GM23338 (cell line): ENCODE measurements around the gene EARS2. TPM values are rescaled to one million over a fixed set of nuclear protein-coding genes. Genes with fewer than 3 reads are reported as not detected.

Experiments used
- ATAC-seq: fragments of 200-7000 bp; cut with Tn5 transposase; 3 replicates; pipeline ENCODE4 v1.9.1; 2020
- DNase-seq: peaks from one replicate; pipeline ENCODE4 v3.0.0-alpha.2; 2015; ENCODE audit warnings: low spot score
- H2AFZ ChIP-seq: fragments of 200-600 bp; sonication (generic); 2 replicates; pipeline ENCODE4 v1.8.0; 2016; ENCODE audit warnings: antibody characterized with exemption, mild to moderate bottlenecking, moderate library complexity
- H3F3A ChIP-seq: fragments of 200-600 bp; sonication (generic); replicated peaks from 2 replicates; pipeline ENCODE4 v1.8.0; 2017; ENCODE audit warnings: antibody characterized with exemption, mixed run types, low read depth
- H3K27ac ChIP-seq: fragments of 200-600 bp; sonication (generic); 2 replicates; pipeline ENCODE4 v1.6.1; 2016; ENCODE audit warnings: low read depth
- H3K27me3 ChIP-seq: fragments of 200-600 bp; sonication (generic); 2 replicates; pipeline ENCODE4 v1.8.0; 2016; ENCODE audit warnings: mild to moderate bottlenecking, mixed run types, moderate library complexity; ENCODE audit not compliant: insufficient read depth
- H3K36me3 ChIP-seq: fragments of 200-600 bp; sonication (generic); 2 replicates; pipeline ENCODE4 v1.8.0; 2016; ENCODE audit warnings: mild to moderate bottlenecking; ENCODE audit not compliant: insufficient read depth
- H3K4me1 ChIP-seq: fragments of 200-600 bp; sonication (generic); 2 replicates; pipeline ENCODE4 v1.8.0; 2016; ENCODE audit warnings: mild to moderate bottlenecking, moderate library complexity; ENCODE audit not compliant: insufficient read depth
- H3K4me2 ChIP-seq: fragments of 200-600 bp; sonication (generic); 2 replicates; pipeline ENCODE4 v1.7.1; 2017; ENCODE audit warnings: mixed run types
- H3K4me3 ChIP-seq: fragments of 200-600 bp; sonication (generic); 2 replicates; pipeline ENCODE4 v1.6.1; 2016; ENCODE audit warnings: mixed run types
- H3K79me2 ChIP-seq: fragments of 200-600 bp; sonication (generic); replicated peaks from 2 replicates; pipeline ENCODE4 v1.8.0; 2017; ENCODE audit warnings: mild to moderate bottlenecking; ENCODE audit not compliant: insufficient read depth
- H3K9me2 ChIP-seq: fragments of 200-600 bp; sonication (generic); 2 replicates; pipeline ENCODE4 v1.8.0; 2017; ENCODE audit not compliant: insufficient read depth
- H4K20me1 ChIP-seq: fragments of 200-600 bp; sonication (generic); replicated peaks from 2 replicates; pipeline ENCODE4 v1.8.0; 2017; ENCODE audit warnings: mild to moderate bottlenecking; ENCODE audit not compliant: insufficient read depth
- H3K27ac Mint-ChIP-seq: 2 replicates; pipeline ENCODE4 v1.8.0; 2020; ENCODE audit warnings: inconsistent platforms, mild to moderate bottlenecking, moderate library complexity, mixed read lengths
- H3K27me3 Mint-ChIP-seq: 3 replicates; pipeline ENCODE4 v1.8.0; 2022; ENCODE audit warnings: low read depth, mild to moderate bottlenecking, moderate library complexity, mixed read lengths, inconsistent platforms; ENCODE audit not compliant: insufficient read depth, poor library complexity
- H3K36me3 Mint-ChIP-seq: 3 replicates; pipeline ENCODE4 v1.8.0; 2021; ENCODE audit warnings: low read depth, mild to moderate bottlenecking, inconsistent platforms, moderate library complexity, mixed read lengths
- H3K4me1 Mint-ChIP-seq: 3 replicates; pipeline ENCODE4 v1.8.0; 2020; ENCODE audit warnings: mild to moderate bottlenecking, inconsistent platforms, mixed read lengths
- H3K4me3 Mint-ChIP-seq: 3 replicates; pipeline ENCODE4 v1.8.0; 2021; ENCODE audit warnings: moderate library complexity, mild to moderate bottlenecking, inconsistent platforms, mixed read lengths
- H3K9me3 Mint-ChIP-seq: 3 replicates; pipeline ENCODE4 v1.8.0; 2020; ENCODE audit warnings: moderate library complexity, mild to moderate bottlenecking, inconsistent platforms, mixed read lengths
- CREB1 ChIP-seq: fragments of 250-450 bp; sonication (Bioruptor Pico); IDR thresholded peaks from 2 replicates; pipeline ENCODE4 v1.5.0; 2020; ENCODE audit warnings: low read depth, mild to moderate bottlenecking, moderate library complexity
- CTCF ChIP-seq, 2 experiments: fragments of 200-600 bp in 1 of 2; sonication (generic) in 1 of 2; conservative IDR thresholded peaks; 2 replicates each; pipeline versions ENCODE4 v1.5.1 to v1.6.1; 2016 to 2017; ENCODE audit warnings: antibody characterized with exemption in 2 of 2, low read depth in 2 of 2, mild to moderate bottlenecking in 2 of 2, moderate library complexity in 1 of 2
- ETS1 ChIP-seq: IDR thresholded peaks from 2 replicates; pipeline ENCODE4 v1.6.1; 2016; ENCODE audit warnings: antibody characterized with exemption
- EZH2 ChIP-seq: fragments of 200-600 bp; sonication (generic); IDR thresholded peaks from one replicate; pipeline ENCODE4 v1.8.0; 2017; ENCODE audit warnings: antibody characterized with exemption, mild to moderate bottlenecking, low read depth; ENCODE audit not compliant: unreplicated experiment
- EZH2phosphoT487 ChIP-seq: fragments of 200-600 bp; sonication (generic); IDR thresholded peaks from one replicate; pipeline ENCODE4 v1.8.1; 2018; ENCODE audit warnings: antibody characterized with exemption; ENCODE audit not compliant: unreplicated experiment
- JUNB ChIP-seq: IDR thresholded peaks from one replicate; pipeline ENCODE4 v1.6.1; 2016; ENCODE audit warnings: antibody characterized with exemption; ENCODE audit not compliant: unreplicated experiment
- NANOG ChIP-seq: IDR thresholded peaks from 2 replicates; pipeline ENCODE4 v1.6.1; 2016; ENCODE audit warnings: antibody characterized with exemption, borderline replicate concordance
- POLR2AphosphoS5 ChIP-seq: IDR thresholded peaks from 2 replicates; pipeline ENCODE4 v1.6.1; 2016; ENCODE audit warnings: antibody characterized with exemption, low read depth
- REST ChIP-seq: IDR thresholded peaks from one replicate; pipeline ENCODE4 v1.6.1; 2018; ENCODE audit warnings: antibody characterized with exemption; ENCODE audit not compliant: unreplicated experiment
- STAT1 ChIP-seq: IDR thresholded peaks from one replicate; pipeline ENCODE4 v1.6.1; 2016; ENCODE audit warnings: antibody characterized with exemption; ENCODE audit not compliant: unreplicated experiment
- ZNF114 ChIP-seq: fragments of 250-450 bp; sonication (Bioruptor Pico); IDR thresholded peaks from 2 replicates; pipeline ENCODE4 v1.5.0; 2020; ENCODE audit warnings: mild to moderate bottlenecking, moderate library complexity
- ZNF331 ChIP-seq: fragments of 250-450 bp; sonication (Bioruptor Pico); IDR thresholded peaks from 2 replicates; pipeline ENCODE4 v1.5.0; 2020; ENCODE audit warnings: low read depth, mild to moderate bottlenecking, moderate library complexity
- ZNF462 ChIP-seq: fragments of 250-450 bp; sonication (Bioruptor Pico); IDR thresholded peaks from 2 replicates; pipeline ENCODE4 v1.5.0; 2020; ENCODE audit warnings: mild to moderate bottlenecking, moderate library complexity
- polyA plus RNA-seq: library from polyadenylated mRNA; unstranded; fragments of >200 nt; fragmentation: Nextera tagmentation; extraction: Ambion mirVana; gene quantifications from 2 replicates; pipeline ENCODE4 v1.2.1, GENCODE V29; 2016
- total RNA-seq: library from RNA; depleted of rRNA; stranded (reverse); fragments of >200 nt; shearing (Covaris generic); gene quantifications from 2 replicates; pipeline ENCODE4 v1.2.3, GENCODE V29; 2014

The EARS2 gene
- total and polyA plus RNA-seq, 2 experiments from 2014 or later = 22.6 to 89.1 TPM

DNA sequence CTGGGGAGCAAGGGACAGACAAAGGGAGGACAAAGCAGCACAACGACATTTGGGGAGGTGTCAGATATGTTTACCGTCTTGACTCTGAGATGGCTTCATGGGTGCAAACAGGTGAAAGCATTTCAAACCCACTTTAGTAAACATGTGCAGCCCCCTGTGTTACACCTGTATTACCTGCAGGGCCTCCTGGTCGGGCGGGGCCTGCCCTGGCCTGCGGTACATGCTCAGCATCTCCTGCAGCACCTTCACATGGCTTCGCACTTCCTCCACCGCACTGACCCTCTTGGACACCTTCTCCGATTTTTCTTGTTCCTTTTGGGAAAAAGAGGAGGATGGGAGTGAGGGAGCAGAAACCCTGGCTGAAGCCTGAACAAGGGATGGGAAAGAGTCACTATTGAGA, 71.3 kb downstream of the EARS2 start:
- H3K4me1 Mint-ChIP-seq = no peaks in the 10 kb centered on the region
- no peak overlapping the region for H3K4me3 ChIP-seq
- ATAC-seq (no peak), DNase-seq (no peak)
- TF ChIP-seq REST = no peak
- no peak for TF ChIP-seq JUNB
- no peak for TF ChIP-seq ZNF331 (CRISPR knock-in tag)
- no peak for TF ChIP-seq STAT1
- no peak for TF ChIP-seq ZNF114 (CRISPR knock-in tag)
- no peak for TF ChIP-seq CREB1 (CRISPR knock-in tag)
- no peak for TF ChIP-seq CTCF (conservative IDR thresholded peaks at IDR 0.05; ENCODE audit: low read depth in 2 of 2)
- no peak for TF ChIP-seq EZH2phosphoT487
- TF ChIP-seq ZNF462 (CRISPR knock-in tag) = no peak
- no peak for TF ChIP-seq NANOG
- no peak for TF ChIP-seq POLR2AphosphoS5
- no peak for TF ChIP-seq EZH2
- no peak for TF ChIP-seq ETS1
- no peaks in the 10 kb centered on the region for H3K79me2 ChIP-seq
- peaks cover 8% of the 10 kb centered on the region for H4K20me1 ChIP-seq
- peaks cover 1% of the 10 kb centered on the region for H3K27me3 Mint-ChIP-seq
- no peak overlapping the region for H3K4me3 Mint-ChIP-seq
- peaks cover 64% of the 10 kb centered on the region for H3K36me3 ChIP-seq
- no peaks in the 10 kb centered on the region for H3K27me3 ChIP-seq
- H3K36me3 Mint-ChIP-seq = peaks cover 90% of the 10 kb centered on the region
- H3K4me2 ChIP-seq = no peak overlapping the region
- H3K9me3 Mint-ChIP-seq = no peaks in the 10 kb centered on the region
- H3K27ac Mint-ChIP-seq = no peak overlapping the region
- peaks cover 5% of the 10 kb centered on the region; the same call in 1 of the 2 replicates for H3F3A ChIP-seq
- no peak overlapping the region for H2AFZ ChIP-seq
- no peak overlapping the region for H3K27ac ChIP-seq
- H3K4me1 ChIP-seq = no peaks in the 10 kb centered on the region
- no peaks in the 10 kb centered on the region for H3K9me2 ChIP-seq
